Measurements from ENCODE around the gene ASPDH.

Gene ASPDH

GRCh38 chr19:50514346-50515167 is 844 bp upstream of the ASPDH start:
- no peak for DNase-seq (ENCODE audit: low spot score)

- DNase-seq (ENCODE audit: low spot score): no peak
Observed at GRCh38 chr19:50512999-50513745, 541 bp downstream of the ASPDH start.

- no peak for DNase-seq (ENCODE audit: low spot score)
Observed at GRCh38 chr19:50512112-50512998, 1.4 kb downstream of the ASPDH start.

GRCh38 chr19:50511069-50511822 is 2.5 kb downstream of the ASPDH start, which contains the start of gene JOSD2:
JOSD2 (minus strand) TSS chr19:50511191; CDS start chr19:50510431, 760 bp downstream.
- DNase-seq (ENCODE audit: low spot score): peak; percentile 98

GRCh38 chr19:50510700-50511068 is 3.0 kb downstream of the ASPDH start:
- peak; percentile 67 for DNase-seq (ENCODE audit: low spot score)

- no peak for DNase-seq (ENCODE audit: low spot score)
Observed at GRCh38 chr19:50510121-50510670, 3.5 kb downstream of the ASPDH start.

DNA sequence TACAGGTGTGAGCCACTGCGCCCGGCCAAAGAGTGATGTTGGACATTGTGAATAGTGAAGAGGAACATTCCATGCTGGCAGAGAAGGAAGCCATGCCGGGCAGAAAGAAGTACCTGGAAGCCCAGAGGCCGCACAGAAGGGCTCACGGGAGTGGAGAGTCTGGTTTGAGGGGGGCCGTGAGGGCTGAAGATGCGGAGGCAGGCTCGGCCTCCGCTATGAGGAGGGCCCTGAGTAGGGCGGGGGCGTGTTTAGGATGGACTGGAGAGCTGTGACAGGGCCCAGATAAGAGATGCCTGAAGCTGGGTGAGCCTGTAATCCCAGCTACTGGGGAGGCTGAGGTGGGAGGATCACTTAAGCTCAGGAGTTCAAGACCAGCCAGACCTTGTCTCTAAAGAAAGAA is 4.3 kb downstream of the ASPDH start:
- no peak for DNase-seq (ENCODE audit: low spot score)

GRCh38 chr19:50508843-50509190 is 4.9 kb downstream of the ASPDH start:
- DNase-seq (ENCODE audit: low spot score): no peak

- DNase-seq (ENCODE audit: low spot score): no peak
Observed at GRCh38 chr19:50507376-50507775, 6.3 kb downstream of the ASPDH start.

DNA sequence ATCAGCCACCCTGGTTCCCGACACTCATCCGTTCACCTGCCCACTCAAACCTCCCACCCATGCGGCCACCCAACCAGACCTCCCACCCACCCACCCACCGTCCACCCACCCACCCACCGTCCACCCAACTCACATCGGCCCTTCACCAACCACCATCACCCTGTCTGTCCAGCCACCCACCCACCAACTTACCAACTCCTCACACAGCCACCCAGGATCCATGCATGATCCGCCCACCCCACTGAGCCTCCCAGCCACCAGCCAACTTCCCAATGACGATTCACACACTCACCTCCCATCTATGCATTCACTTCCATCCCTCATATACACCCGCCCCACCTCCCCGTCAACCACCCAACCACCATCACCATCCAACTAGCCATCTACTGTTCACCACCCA is 7.0 kb downstream of the ASPDH start:
- DNase-seq (ENCODE audit: low spot score): no peak

DNA sequence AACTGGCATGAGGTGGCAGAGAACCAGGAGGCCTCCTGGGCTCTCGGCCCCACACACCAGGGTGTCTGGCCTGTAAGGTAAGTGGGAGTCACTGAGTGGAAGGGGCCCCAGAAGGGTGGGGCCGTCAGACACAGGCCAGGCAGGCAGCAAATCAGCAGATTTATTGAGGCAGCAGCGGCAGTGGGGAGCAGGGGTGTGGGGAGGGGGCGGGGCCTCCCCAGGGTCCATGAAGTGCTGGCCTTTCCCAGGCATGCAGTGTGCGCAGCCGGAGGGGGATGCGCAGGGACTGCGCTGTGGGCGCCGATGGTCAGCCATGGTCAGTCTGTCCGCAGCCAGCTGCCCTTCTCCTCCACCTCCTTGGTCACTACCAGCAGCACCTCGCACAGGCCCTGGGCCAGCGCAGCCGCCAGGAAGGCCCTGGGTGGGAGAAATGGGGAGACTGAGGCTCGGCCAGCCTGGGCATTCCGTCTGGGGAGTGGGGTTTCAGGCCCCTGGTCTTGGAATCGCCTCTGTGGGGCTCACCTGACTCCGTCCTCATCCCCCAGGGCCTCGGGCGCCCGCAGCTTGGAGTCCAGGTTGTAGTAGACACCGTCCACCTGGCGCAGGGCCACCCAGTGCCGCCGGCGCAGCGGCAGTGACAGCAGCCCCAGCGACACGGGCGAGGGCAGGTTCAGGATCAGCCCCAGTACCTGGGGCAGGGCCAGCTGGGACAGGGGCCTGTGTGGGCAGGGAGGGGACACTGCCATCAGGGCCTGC is 7.7 kb downstream of the ASPDH start:
- DNase-seq (ENCODE audit: low spot score): no peak

DNA sequence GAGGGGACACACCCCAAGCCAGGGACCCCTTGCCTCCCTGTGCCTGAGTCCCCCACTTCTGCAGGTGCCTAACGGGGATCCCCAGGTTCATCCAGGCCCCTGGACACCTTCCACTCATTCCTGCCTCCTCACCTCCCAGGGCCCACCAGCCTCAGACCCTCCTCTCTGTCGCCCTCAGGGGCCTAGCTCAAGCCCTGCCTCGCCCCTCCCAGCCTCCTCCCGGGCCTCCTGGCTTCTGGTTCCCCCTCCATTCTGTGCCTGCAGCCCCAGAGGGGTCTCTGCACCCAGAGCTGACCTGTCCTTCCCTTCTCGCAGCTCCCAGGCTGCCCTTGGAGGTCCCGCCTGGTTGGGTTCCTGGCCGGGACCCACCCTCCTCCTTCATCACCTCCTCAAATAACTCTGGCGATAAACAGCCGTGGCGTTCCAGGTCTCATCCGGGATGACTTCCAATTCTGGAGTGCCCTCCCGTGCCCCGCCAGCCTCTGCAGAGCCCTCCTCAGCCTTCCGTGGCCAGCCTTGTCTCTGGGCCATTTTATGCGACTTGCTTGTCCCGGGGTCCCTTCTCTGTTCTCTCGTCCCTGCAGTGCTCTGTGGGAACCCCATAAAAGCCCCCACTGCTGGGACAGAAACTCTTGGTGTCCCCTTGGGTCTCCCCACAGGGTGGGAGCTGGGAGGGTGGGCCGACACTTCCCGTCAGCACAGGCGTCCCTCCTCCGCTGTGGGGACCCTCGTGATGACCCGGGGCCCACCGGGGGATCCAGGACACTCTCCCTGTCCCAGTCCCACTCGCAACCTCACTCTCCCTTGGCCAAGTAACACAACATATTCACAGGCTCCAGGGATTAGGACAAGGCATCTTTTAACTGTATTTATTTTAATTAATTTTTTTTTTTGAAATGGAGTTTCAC is 11.9 kb downstream of the ASPDH start:
- no peak for DNase-seq (ENCODE audit: low spot score)

DNA sequence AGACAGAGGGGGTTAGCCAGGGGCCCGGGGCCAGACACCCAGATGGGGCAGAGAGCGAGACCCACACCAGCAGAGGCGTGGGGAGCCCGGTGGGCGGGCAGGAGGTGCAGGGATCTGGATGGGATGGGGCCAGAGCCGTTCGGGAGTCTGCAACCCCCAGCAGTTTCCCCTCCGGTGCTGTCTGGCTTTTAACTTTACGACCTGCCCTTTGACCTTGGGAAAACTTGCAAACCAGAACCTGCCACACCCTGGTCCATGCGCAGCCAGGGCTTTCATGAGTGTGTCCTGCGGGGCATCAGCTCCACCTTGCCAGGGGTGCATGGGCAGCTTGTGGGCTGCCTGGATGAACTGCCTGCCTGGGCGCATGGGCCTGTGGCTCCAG is 12.5 kb downstream of the ASPDH start:
- no peak for DNase-seq (ENCODE audit: low spot score)

- DNase-seq (ENCODE audit: low spot score): no peak
Observed at GRCh38 chr19:50500753-50501151, 13.0 kb downstream of the ASPDH start.

GRCh38 chr19:50500060-50500752 is 13.5 kb downstream of the ASPDH start:
- DNase-seq (ENCODE audit: low spot score): no peak

- DNase-seq (ENCODE audit: low spot score): no peak
Observed at GRCh38 chr19:50498219-50499056, 15.3 kb downstream of the ASPDH start.

- no peak for DNase-seq (ENCODE audit: low spot score)
Observed at GRCh38 chr19:50497022-50497405, 16.7 kb downstream of the ASPDH start.
